Fibroblast of mammary gland (primary cell): ENCODE measurements around the gene SLC24A3.

Experiments used
- DNase-seq: peaks from one replicate; pipeline ENCODE4 v3.0.0-alpha.2; 2010; ENCODE audit warnings: low read depth
- H3K4me3 ChIP-seq: 2 replicates; pipeline ENCODE4 v1.5.1; 2011; ENCODE audit warnings: low read depth, mild to moderate bottlenecking, low read length, moderate library complexity; ENCODE audit not compliant: control insufficient read depth
- TF ChIP-seq, protein P1 (sequence below): conservative IDR thresholded peaks from 2 replicates; pipeline ENCODE4 v1.5.1; 2011; ENCODE audit warnings: low read depth, low read length, inconsistent platforms; ENCODE audit not compliant: control insufficient read depth, insufficient read depth

The SLC24A3 gene

DNA sequence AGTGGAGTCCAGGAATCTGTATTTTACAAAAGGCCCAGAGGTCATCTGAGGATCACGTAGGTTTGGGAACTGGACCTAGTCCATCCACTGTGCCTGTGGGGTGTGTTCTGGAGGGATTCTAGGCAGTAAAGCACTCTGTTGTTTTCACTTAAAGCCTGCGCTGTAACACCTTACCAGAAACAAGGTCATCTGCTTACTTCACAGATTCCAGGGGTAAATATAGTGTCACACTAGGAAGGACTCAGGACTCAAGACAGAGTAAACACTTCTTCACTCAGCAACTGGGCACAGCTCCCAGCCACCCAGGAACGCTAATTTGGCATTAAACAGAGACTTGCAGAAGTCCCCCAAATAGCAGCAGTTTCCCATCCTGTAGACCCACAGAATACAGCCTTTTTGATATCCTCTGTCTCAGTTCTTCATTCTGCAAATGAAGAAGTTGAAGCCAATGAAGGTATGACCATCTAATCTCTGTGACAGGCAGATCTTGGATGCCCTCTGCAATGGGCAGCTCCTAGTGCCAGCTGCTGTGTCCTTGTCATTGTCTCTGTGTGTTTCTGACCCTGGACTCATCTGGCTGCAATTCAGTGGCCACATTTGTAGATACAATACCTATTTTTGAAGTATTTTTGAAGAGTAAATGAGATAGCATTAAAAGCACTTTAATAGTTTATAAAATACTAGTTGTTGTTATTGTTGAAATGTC is 129.1 kb downstream of the SLC24A3 start:
- TF ChIP-seq, protein P1, sequence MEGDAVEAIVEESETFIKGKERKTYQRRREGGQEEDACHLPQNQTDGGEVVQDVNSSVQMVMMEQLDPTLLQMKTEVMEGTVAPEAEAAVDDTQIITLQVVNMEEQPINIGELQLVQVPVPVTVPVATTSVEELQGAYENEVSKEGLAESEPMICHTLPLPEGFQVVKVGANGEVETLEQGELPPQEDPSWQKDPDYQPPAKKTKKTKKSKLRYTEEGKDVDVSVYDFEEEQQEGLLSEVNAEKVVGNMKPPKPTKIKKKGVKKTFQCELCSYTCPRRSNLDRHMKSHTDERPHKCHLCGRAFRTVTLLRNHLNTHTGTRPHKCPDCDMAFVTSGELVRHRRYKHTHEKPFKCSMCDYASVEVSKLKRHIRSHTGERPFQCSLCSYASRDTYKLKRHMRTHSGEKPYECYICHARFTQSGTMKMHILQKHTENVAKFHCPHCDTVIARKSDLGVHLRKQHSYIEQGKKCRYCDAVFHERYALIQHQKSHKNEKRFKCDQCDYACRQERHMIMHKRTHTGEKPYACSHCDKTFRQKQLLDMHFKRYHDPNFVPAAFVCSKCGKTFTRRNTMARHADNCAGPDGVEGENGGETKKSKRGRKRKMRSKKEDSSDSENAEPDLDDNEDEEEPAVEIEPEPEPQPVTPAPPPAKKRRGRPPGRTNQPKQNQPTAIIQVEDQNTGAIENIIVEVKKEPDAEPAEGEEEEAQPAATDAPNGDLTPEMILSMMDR, result no peak
- DNase-seq, result no peak
- no peak overlapping the region for H3K4me3 ChIP-seq

DNA sequence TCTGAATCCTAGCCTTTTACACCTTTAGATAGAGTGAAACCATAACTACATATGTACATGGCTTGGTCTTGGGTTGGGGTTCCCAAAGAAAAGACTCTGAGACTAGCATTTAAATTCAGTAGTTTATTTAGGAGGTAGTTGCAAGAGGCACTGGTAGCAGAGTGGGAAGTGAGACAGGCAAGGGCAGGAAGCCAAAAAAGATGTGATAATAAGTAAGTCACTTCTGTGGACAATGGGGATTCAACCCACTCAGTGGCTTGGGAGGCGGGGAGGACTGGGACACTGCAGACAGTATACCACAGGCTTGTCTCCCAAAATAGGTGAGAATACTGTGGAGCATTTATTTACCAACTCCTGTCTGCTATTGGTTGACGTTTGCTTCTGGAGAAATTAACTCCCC is 131.9 kb downstream of the SLC24A3 start:
- DNase-seq, result no peak
- TF ChIP-seq, protein P1, result no peak
- no peak overlapping the region for H3K4me3 ChIP-seq

DNA sequence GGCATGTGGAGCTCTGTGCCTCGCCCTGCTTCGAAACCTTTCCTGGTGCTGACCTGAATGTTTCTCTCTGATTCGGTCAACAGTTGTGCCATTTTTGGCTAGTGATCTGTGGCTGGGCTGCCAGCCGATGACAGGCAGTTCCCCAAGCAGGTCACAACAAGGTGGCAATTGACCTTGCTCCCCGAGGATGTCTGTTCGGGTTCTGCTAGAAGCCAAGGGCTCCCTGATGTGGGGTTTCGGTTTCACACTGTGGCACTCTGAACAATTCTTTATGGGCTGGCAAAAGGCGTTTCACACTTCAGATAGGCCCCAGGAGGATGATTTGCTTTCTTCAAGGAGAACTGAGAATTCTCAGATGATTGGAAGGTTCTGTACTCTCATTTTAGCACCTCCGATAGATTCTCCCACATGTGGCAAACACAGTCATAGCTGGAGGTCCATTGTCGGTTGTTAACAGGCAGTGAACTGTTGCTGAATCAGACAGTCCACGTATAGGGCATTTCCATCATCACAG is 135.6 kb downstream of the SLC24A3 start:
- DNase-seq, result no peak
- TF ChIP-seq, protein P1, result no peak
- no peak overlapping the region for H3K4me3 ChIP-seq

DNA sequence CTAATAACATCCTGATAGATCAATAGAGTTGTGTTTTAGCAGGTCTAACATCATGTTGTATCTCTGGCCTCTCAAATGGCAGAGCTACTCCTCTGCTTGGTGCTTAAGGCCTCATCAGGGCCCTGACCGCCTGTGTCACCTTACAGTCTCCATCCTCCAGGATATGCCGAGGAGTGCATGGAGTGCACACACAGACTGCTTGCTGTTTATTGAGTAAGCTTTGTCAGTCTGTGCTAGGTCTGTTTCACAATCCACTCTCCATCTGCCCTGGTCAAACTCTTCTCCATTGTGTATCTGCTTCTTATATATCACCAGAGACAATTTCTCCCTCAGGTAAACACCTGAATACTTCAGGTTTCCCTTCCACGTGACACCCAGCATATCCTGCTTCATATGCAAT is 136.1 kb downstream of the SLC24A3 start:
- TF ChIP-seq, protein P1, result no peak
- DNase-seq, result no peak
- H3K4me3 ChIP-seq, result no peak overlapping the region

DNA sequence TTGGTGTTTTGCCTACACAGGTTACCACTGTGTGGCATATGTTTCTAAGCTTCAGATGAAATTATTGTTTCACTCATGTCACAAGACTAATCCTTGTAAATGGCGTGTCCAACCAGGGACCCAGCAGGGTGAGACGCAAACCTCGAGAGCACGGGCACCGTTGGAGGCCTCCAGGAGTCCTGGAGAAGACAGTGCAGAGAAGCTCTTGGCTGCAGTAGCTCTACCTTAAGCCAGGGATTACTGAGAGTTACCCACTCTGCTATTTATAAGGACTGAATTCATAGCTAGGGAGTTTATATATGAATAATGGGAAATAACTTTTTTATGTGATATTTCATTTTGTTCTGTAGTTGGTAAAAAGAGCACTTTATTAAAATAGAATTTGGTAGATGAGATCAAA is 137.4 kb downstream of the SLC24A3 start:
- H3K4me3 ChIP-seq, result no peak overlapping the region
- DNase-seq, result no peak
- TF ChIP-seq, protein P1, result no peak

DNA sequence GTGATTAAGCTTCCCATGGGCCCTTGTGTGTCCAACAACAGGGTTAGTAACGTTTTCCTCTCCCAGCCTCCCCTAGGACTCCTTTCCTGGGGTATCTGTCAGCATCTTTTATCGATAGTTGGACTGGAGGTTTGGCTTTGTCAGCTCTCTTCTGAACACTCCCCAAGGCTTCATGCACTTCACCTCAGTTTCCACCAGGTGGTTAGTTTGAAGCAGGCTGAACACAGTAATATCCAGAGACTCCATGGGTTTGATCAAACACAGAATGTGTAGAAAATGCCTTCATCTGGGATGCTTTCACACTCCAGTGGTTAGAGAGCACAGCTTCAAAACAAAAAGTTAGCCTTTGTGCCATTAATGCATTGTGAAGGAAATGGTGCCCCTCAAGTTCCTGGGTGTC is 139.1 kb downstream of the SLC24A3 start:
- no peak overlapping the region for H3K4me3 ChIP-seq
- TF ChIP-seq, protein P1, result no peak
- no peak for DNase-seq

DNA sequence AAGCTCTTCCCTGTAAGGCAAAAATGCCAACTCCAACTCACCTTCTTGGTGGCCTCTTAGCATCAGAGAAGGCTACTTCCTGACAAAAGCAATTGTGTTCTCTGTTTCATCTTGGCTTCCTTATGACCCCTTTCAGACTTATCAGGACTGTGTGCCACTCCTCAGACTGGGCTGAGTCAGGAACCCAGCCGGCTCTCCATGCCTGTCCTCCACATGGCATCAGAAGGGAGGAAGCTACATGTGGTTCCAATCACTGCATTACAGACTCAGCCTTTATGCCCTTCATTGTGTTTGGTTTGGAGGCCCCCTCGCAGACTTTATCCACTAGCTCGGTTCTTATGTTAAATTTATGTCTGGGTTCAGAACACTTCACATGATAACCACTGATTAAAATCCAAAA is 142.5 kb downstream of the SLC24A3 start:
- H3K4me3 ChIP-seq, result no peak overlapping the region
- DNase-seq, result no peak
- TF ChIP-seq, protein P1, result no peak
